B cell (primary cell): ENCODE data around the gene CYP2W1.

Experiments used
- CTCF ChIP-seq: fragments of 200-600 bp; IDR thresholded peaks from one replicate; pipeline ENCODE4 v1.8.0; 2022; ENCODE audit warnings: antibody characterized with exemption, mild to moderate bottlenecking
- EZH2 ChIP-seq: IDR thresholded peaks from 2 replicates; pipeline ENCODE4 v1.6.1; 2012; ENCODE audit warnings: borderline replicate concordance, low read depth, mild to moderate bottlenecking, moderate library complexity, low read length; ENCODE audit not compliant: insufficient read depth, poor library complexity, severe bottlenecking

GRCh38 chr7:990933-991728 lies 8.2 kb downstream of the CYP2W1 start:
- TF ChIP-seq CTCF (no peak), EZH2 (no peak)
